NB4 (cell line): Measurements from ENCODE around the gene PCNX2.

Experiments used
- CTCF ChIP-seq: IDR thresholded peaks from one replicate; pipeline ENCODE4 v1.5.1; 2012; ENCODE audit warnings: low read depth, low read length
- MAX ChIP-seq: IDR thresholded peaks from 2 replicates; pipeline ENCODE4 v1.6.1; 2011; ENCODE audit warnings: low read depth, low read length
- MYC ChIP-seq: IDR thresholded peaks from 2 replicates; pipeline ENCODE4 v1.6.1; 2011; ENCODE audit warnings: low read depth, low read length
- POLR2A ChIP-seq: IDR thresholded peaks from 2 replicates; pipeline ENCODE4 v1.6.1; 2011; ENCODE audit warnings: mild to moderate bottlenecking; ENCODE audit not compliant: insufficient read length; ENCODE audit errors: extremely low read depth

- TF ChIP-seq CTCF, result no peak
- no peak for TF ChIP-seq POLR2A
- TF ChIP-seq MAX, result no peak
- no peak for TF ChIP-seq MYC
These were observed 206.9 kb downstream of the PCNX2 start for GRCh38 chr1:233088613-233089012.
